ENCODE measurements around the gene EMSY.

- TF ChIP-seq, protein P1, sequence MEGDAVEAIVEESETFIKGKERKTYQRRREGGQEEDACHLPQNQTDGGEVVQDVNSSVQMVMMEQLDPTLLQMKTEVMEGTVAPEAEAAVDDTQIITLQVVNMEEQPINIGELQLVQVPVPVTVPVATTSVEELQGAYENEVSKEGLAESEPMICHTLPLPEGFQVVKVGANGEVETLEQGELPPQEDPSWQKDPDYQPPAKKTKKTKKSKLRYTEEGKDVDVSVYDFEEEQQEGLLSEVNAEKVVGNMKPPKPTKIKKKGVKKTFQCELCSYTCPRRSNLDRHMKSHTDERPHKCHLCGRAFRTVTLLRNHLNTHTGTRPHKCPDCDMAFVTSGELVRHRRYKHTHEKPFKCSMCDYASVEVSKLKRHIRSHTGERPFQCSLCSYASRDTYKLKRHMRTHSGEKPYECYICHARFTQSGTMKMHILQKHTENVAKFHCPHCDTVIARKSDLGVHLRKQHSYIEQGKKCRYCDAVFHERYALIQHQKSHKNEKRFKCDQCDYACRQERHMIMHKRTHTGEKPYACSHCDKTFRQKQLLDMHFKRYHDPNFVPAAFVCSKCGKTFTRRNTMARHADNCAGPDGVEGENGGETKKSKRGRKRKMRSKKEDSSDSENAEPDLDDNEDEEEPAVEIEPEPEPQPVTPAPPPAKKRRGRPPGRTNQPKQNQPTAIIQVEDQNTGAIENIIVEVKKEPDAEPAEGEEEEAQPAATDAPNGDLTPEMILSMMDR (IDR thresholded peaks at IDR 0.05) = no peak
- TF ChIP-seq POLR2A (IDR thresholded peaks at IDR 0.05) = no peak
- TF ChIP-seq EP300 (IDR thresholded peaks at IDR 0.05) = no peak
Measured at GRCh38 chr11:76589477-76589876, 144.7 kb downstream of the EMSY start.

Measured in sigmoid colon (tissue), 4 donors.